HepG2 (cell line): Measurements from ENCODE around the gene EID1.

Experiments
- HNRNPH1 ChIP-seq: fragments of 200-400 bp; formaldehyde crosslinking; optimal IDR thresholded peaks from 2 replicates; pipeline ENCODE3; 2017; ENCODE audit warnings: mild to moderate bottlenecking, low read depth, low read length
- NFYB ChIP-seq: sonication (generic); formaldehyde crosslinking; IDR thresholded peaks from 2 replicates; pipeline ENCODE4 v1.4.0; 2020; ENCODE audit warnings: missing genetic modification reagents
- POLR2AphosphoS5 ChIP-seq: IDR thresholded peaks from 2 replicates; pipeline ENCODE4 v1.6.1; 2012; ENCODE audit warnings: low read depth, low read length
- SP1 ChIP-seq, 2 experiments: fragments of 450-650 bp in 1 of 2; sonication (generic) in 1 of 2; formaldehyde crosslinking in 1 of 2; IDR thresholded peaks; 2 replicates each; pipeline versions ENCODE4 v1.4.0 to v1.6.1; 2016 to 2020; ENCODE audit warnings: missing genetic modification reagents in 1 of 2
- ZBTB1 ChIP-seq: sonication (generic); formaldehyde crosslinking; IDR thresholded peaks from 2 replicates; pipeline ENCODE4 v1.4.0; 2020; ENCODE audit warnings: missing genetic modification reagents, borderline replicate concordance
- ZBTB7A ChIP-seq: sonication (generic); formaldehyde crosslinking; IDR thresholded peaks from 2 replicates; pipeline ENCODE4 v1.8.0; 2022; ENCODE audit warnings: mild to moderate bottlenecking, missing genetic modification reagents
- ZKSCAN1 ChIP-seq: fragments of 150-350 bp; IDR thresholded peaks from 2 replicates; pipeline ENCODE4 v1.6.1; 2014; ENCODE audit warnings: low read length
- ZNF670 ChIP-seq: sonication (generic); formaldehyde crosslinking; IDR thresholded peaks from 2 replicates; pipeline ENCODE4 v1.8.0; 2022; ENCODE audit warnings: mild to moderate bottlenecking, missing genetic modification reagents, borderline replicate concordance
- TF ChIP-seq, protein P1 (sequence below): IDR thresholded peaks from 2 replicates; pipeline ENCODE4 v1.6.1; 2016; ENCODE audit warnings: low read depth, control low read depth

DNA sequence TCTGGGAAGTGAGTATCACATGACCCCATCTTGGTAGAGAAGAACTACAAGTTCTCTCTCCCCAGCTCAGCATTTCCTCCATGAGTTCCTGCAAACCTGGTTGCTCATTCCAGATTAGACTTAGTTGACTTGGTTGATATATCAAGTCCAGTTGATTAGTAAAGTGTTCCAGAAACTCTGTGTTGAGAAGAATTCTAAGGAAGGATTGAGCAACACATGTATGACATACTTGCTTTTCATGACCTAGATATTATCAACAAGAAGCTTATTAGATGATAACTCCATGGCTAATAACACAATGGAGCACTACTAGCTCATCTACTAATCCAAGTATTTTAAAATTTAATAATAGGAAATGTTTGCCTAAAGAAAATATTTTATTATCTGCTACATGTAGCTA is 6.4 kb upstream of the EID1 start:
- no peak for TF ChIP-seq NFYB
- TF ChIP-seq, protein P1, sequence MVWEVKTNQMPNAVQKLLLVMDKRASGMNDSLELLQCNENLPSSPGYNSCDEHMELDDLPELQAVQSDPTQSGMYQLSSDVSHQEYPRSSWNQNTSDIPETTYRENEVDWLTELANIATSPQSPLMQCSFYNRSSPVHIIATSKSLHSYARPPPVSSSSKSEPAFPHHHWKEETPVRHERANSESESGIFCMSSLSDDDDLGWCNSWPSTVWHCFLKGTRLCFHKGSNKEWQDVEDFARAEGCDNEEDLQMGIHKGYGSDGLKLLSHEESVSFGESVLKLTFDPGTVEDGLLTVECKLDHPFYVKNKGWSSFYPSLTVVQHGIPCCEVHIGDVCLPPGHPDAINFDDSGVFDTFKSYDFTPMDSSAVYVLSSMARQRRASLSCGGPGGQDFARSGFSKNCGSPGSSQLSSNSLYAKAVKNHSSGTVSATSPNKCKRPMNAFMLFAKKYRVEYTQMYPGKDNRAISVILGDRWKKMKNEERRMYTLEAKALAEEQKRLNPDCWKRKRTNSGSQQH: no peak
- TF ChIP-seq ZBTB1 (CRISPR knock-in tag): no peak
- no peak for TF ChIP-seq SP1 (IDR thresholded peaks at IDR 0.05)
- TF ChIP-seq SP1 (CRISPR knock-in tag; IDR thresholded peaks at IDR 0.05): no peak
- TF ChIP-seq ZBTB7A (CRISPR knock-in tag): no peak
- TF ChIP-seq ZNF670 (CRISPR knock-in tag): no peak
- no peak for TF ChIP-seq ZKSCAN1
- no peak for TF ChIP-seq POLR2AphosphoS5
- TF ChIP-seq HNRNPH1: no peak
